DMS 273 treated with DMSO at 0.1 percent for 48 hours (cell line): ENCODE results near the gene CD300LF.

ENCODE experiments used
- DNase-seq: peaks from one replicate; lab custom pipeline; 2025; lab: John Stamatoyannopoulos, UW

Gene CD300LF

DNA sequence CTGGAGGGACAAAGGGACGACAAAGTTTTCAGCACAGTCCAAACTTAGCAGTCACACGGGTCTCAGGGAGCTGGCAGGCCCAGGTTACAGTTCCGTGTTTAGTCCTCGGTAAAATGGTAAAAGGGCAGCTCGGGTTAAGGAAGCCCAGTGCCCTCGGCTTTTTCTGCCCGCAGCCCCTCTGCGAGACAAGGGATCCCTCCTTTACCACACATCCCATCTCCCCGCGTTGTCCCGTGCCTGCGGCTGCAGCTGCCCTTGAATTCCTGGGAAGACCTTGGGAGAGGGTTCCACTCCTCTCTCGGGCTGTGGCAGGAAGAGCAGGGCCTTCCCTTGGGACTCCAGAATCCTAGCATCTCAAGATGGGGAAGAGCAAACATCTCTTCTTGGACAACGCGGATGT is 17.1 kb upstream of the CD300LF start:
- DNase-seq: no peak

DNA sequence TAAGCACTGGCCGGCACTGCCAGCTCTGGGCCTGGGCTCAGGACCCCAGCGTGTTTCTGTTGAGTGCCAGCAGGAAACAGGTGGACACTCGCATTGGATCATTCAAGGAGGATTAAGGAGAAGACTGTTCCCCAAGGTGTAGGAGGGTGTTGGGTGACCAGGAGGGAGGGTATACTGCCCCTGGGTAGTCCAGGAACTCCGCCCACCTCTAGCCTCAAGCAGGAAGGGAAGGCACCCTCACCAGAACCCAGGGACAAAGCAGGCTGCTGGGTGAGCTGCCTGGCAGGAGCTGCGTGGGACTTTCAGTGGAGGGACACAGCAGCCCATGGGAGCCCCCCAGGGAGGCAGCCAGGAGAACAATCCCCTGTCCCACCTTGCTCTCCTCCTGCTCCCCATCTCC is 16.6 kb upstream of the CD300LF start:
- DNase-seq: no peak

- DNase-seq: no peak
Observed at GRCh38 chr17:74728702-74729075, 16.0 kb upstream of the CD300LF start.

GRCh38 chr17:74728033-74728701 is 15.4 kb upstream of the CD300LF start:
- DNase-seq: no peak

DNA sequence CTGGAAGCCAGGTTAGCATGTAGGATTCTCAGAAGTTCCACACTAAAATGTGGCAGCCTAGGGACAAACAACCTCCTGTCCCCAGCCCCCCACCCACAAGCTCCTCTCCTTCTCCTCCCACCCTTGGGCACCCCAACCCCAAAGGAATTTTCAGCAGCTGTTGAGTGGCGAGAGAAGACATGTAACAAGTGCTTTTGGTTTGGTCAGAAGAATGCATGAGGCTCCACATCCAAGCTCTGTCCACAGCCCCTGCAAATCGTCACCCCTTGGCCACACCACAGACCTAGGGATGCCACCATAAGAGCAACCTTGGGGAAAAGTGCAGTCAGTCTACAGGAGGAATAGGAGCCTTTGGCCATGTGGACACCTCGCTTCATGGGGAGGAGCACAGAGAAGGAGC is 12.4 kb upstream of the CD300LF start:
- no peak for DNase-seq

DNA sequence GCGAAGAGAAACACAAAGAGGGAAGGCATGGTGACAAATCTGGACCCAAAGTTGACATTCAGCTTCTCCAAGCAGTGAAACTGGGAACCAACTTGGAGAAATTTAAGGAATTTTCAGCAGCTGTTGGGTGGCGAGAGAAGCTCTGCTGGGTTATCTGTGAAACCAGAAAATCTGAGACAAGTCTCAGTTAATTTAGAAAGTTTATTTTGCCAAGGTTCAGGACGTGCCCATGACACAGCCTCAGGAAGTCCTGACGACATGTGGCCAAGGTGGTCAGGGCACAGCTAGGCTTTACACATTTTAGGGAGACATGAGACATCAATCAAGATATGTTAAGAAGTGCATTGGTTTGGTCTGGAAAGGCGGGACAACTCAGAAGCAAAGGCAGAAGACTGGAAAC is 11.2 kb upstream of the CD300LF start:
- no peak for DNase-seq

- DNase-seq: no peak
Observed at GRCh38 chr17:74722782-74723181, 10.1 kb upstream of the CD300LF start.

DNA sequence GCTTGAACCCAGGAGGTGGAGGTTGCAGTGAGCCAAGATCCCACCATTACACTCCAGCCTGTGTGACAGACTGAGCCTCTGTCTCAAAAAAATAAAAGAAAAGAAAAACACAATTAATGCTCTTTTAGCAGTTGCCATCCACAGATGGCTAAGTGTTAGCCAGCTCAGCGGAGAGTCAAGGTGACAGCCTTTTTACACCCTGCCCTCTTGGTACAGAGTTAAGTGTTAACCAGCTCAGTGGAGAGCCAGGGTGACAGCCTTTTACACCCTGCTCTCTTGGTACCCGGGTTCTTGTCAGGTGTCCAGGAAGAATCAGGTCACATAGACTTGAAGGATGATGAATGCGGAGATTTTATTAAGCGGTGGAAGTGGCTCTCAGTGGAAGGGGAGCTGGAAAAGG is 7.8 kb upstream of the CD300LF start:
- DNase-seq: no peak

GRCh38 chr17:74715144-74715543 is 2.4 kb upstream of the CD300LF start:
- no peak for DNase-seq

- DNase-seq: no peak
Observed at GRCh38 chr17:74713171-74713755, 540 bp upstream of the CD300LF start.

GRCh38 chr17:74712301-74712700 is 422 bp downstream of the CD300LF start:
- DNase-seq: no peak

- no peak for DNase-seq
Observed at GRCh38 chr17:74711058-74711824, 1.5 kb downstream of the CD300LF start.

DNA sequence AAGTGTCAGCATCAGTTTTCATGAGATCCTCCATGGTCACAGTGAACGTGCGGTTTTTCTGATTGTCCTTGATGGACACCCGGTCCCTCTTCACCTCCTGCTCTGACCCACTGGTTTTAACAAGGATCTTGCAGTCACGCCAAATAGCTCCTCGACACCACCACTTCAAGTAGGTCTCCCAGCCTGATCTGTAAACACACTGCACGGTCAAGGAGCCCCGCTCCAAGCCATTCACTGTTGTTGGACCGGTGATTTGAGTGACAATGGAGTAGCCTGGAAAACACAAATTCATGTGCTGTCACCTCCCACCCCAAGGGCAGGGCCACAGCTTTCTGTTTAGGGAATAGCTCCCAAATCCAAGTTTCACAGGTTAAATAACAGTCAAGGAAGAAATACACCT is 8.2 kb downstream of the CD300LF start:
- no peak for DNase-seq

DNA sequence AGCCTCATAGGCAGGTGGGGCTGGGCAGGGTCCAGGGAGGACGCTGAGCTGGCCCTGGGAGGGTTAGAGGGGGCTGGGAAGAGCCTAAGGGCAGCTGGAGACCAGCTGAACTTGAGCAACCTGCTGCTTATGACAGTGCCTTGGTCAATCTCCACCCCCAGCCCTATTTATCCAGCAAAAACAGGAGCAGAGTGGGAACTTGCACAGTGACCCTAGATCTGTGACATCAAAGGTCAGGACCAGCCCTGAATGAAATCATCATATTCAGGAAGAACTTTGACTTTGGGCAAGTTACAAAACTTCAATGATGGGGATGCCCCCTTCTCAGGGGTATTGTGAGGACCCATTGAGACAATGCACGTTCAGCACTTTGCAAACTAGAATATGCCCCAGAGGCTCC is 9.4 kb downstream of the CD300LF start:
- DNase-seq: no peak

GRCh38 chr17:74702116-74702871 is 10.4 kb downstream of the CD300LF start:
- no peak for DNase-seq

DNA sequence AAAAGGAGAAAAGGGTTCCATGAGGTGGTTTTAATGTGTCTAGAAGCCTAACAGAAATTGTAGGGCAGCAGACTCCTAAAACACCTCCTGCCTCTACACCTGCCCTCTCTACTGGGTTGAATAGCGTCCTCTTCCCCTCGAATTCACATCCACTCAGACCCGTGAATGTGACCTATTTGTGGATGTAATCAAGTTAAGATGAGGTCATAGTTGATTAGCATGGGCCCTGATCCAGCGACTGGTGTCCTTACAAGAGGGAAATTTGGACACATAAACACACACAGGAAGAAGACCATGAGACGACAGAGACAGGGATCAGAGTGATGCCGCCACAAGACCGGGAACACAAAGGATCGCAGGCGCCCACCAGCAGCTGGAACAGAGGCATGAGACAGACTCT is 13.5 kb downstream of the CD300LF start:
- no peak for DNase-seq

- no peak for DNase-seq
Observed at GRCh38 chr17:74698069-74698468, 14.7 kb downstream of the CD300LF start.

DNA sequence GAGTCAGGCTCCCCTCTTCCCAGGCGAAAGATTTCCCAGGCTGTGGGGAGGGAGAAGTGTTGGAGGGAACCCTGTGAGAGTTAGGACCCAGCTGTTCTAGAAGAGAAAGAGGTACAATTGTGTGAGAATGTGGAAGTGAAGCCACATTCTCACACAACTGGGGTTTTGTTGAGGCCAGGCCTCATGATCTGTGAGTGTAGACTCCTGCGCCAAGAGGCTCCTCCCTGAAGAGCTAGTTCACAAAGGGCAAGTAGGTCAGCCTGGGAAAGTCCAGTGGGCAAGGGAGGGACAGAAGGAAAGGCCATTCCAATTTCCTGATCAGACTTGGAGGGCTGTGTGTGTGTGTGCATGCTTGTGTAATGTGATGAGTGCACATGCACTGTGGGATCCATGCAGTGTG is 15.2 kb downstream of the CD300LF start:
- DNase-seq: no peak

- DNase-seq: no peak
Observed at GRCh38 chr17:74695629-74696028, 17.1 kb downstream of the CD300LF start.

GRCh38 chr17:74694081-74694480 is 18.6 kb downstream of the CD300LF start:
- no peak for DNase-seq

DNA sequence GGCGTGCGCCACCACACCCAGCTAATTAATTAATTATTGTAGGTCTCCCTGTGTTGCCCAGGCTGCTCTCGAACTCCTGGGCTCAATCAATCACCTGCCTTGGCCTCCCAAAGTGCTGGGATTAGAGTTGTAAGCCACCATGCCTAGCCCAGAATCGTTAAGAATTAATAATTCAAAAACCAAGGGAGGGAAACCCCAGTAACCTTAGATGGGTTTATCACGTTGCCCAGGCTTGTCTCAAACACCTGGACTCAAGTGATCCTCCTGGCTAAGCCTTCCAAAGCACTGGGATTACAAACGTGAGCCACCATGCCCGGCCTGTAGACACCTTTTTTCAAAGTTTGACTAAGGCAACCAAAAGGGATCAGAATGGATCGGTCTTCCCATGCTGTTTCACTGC is 21.6 kb downstream of the CD300LF start:
- no peak for DNase-seq

DNA sequence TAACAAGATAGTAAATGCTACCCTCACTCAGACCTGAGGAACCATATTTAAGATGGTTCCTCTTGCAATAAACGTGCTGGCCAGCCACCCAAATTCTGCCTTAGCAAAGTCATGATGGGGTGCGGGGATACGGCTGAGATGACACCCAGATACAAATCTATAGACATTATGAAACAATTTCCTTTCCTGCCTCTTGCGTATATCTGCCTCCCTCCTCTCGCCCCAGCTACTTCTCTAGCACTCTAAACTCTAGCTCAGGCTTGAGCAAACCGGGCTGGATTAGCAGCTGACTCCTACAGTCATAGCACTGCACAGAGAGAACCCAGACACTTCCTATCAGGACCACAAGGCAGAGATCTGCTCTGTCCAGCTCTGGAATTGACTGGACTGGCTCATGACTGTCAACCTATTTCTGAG is 22.3 kb downstream of the CD300LF start:
- no peak for DNase-seq

GRCh38 chr17:74687886-74688285 is 24.8 kb downstream of the CD300LF start:
- DNase-seq: no peak
